ENCODE results near the gene XPNPEP1.

Gene XPNPEP1

DNA sequence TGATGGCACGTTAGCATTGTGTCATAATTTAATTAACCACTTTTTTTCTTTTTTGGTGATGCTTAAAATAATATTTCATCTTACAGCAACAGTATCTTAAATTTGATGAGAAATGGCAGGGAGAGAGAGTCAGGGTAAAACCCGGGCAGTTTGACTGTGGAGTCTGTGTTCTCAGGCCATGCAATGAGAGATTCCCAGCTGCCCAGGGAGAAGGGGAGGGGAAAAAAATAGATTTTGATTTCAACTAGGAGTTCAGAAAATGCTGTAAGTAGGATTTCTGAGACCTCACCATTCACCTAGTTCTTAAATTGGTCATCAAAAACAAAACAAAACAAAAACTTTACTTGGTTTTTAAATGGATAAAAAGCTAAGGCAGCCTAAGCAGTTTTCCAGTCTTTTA lies 37.4 kb upstream of the XPNPEP1 start:
- no peak overlapping the region for H3K27ac Mint-ChIP-seq (ENCODE audit: low read depth)

DNA sequence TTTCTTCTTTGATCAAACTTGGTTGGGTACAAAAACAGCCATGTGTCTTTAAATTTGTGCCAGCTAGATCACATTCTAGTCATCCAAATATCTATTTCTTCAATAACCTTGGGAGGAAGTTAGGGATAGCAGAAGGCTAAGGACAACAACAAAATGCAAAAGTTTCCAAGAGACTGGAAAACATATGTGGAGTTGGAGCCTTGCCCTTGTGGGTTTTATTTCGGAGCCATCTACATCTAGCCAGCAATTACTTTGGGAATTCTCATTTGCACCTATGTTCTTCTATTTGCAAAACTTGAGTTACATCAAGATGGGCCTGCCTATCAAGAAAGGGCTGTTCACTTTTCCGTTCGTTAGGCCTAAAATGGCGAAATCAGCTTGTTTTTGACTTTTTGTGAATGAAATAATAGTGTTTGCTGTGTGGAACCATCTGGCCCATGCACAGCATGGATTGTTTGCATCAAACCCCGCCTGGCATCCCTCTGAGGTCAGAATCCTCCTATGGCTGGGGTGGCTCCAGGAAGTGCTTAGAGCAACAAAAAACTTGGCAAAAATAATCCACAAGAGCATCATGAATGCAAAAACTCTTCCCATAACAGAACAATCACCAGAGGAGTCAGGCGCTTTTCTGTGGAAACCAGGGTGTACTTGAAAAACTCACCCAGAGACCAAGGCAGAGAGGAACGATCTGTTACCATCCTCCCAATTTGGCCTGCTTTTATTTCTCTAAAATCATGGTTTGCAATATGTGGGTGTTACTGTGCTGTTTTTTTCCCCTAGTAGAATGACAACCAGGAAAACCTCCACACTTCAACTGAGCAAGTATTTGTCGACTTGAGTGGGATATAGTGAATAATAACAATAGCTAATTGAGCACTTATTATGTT lies 36.2 kb upstream of the XPNPEP1 start:
- Mint-ChIP-seq H3K27ac (ENCODE audit: low read depth) (no peak overlapping the region), H3K36me3 (ENCODE audit: insufficient read depth) (peaks cover 1% of the 10 kb centered on the region), H3K4me3 (no peak overlapping the region), H3K4me1 (peaks cover 4% of the 10 kb centered on the region), H3K27me3 (no peaks in the 10 kb centered on the region), H3K9me3 (no peaks in the 10 kb centered on the region)
- DNase-seq (ENCODE audit: low spot score in 2 of 2) = no peak
- ATAC-seq (replicated peaks; ENCODE audit: extremely low read depth, poor library complexity, severe bottlenecking) = no peak

More for the DNA sequence above, 37.4 kb upstream of the XPNPEP1 start:
- no peak for DNase-seq (ENCODE audit: low spot score in 2 of 2)
- ATAC-seq (replicated peaks; ENCODE audit: extremely low read depth, poor library complexity, severe bottlenecking) = no peak
- Mint-ChIP-seq H3K27me3 (no peaks in the 10 kb centered on the region), H3K9me3 (no peaks in the 10 kb centered on the region), H3K36me3 (ENCODE audit: insufficient read depth) (peaks cover 1% of the 10 kb centered on the region), H3K4me3 (no peak overlapping the region), H3K4me1 (peaks cover 6% of the 10 kb centered on the region)

DNA sequence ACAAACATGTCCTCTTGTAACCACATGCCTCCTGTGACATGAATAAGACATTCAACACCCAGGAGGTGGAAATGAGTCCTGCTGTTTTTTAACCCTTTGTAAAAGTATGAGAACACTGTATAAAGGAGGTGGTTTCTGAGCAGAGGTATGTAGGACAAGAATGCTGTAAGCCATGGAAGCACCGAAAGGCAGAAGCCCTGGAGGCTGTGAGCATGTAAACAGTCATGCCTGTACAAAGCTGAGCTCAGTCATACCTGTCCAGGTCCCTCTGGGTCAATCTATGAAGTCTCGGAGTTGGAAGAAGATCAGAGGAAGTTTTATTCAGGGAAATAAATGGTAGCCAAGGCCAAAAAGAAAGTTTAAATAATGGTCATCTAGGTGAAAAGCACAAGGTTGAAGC lies 34.7 kb upstream of the XPNPEP1 start:
- no peak overlapping the region for H3K27ac Mint-ChIP-seq (ENCODE audit: low read depth)
- ATAC-seq (replicated peaks; ENCODE audit: extremely low read depth, poor library complexity, severe bottlenecking) (no peak), DNase-seq (ENCODE audit: low spot score in 2 of 2) (no peak)
- no peaks in the 10 kb centered on the region for H3K4me1 Mint-ChIP-seq
- H3K36me3 Mint-ChIP-seq (ENCODE audit: insufficient read depth) = peaks cover 1% of the 10 kb centered on the region
- no peak overlapping the region for H3K4me3 Mint-ChIP-seq
- no peaks in the 10 kb centered on the region for H3K9me3 Mint-ChIP-seq
- no peaks in the 10 kb centered on the region for H3K27me3 Mint-ChIP-seq

DNA sequence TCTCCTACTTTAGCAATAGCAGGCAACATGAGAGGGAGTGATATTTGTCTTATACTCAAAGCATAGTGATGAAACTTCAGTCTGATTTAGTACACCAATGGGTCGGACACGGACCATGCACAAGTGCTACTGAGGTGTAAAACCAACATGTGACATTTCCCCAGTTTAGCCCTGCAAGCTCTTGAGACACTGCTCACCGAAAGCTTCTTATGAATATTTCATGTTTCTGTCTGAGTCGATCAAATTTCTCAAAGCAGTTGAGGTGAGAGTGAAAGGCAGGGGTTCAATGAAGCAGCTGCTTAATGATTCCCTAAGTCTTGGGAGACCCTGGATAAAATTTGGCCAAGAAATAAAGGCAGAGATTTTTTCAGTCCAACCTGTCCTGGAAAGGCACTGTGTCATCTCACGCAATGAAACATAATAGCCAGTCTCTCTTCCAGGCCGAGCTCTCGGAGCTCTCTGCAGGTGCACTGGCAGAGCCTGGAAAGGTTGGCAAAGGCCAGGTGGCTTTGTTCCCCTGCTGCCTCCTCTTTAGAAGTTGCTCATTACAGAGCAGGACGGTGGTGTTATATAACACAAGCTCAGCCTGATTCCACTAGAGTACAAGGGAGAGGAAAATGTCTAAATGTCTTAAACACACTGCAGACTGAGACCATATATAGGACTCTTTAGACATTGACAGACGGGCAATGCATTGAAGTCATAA lies 33.9 kb upstream of the XPNPEP1 start:
- no peak overlapping the region for H3K4me3 Mint-ChIP-seq
- H3K36me3 Mint-ChIP-seq (ENCODE audit: insufficient read depth) = peaks cover 1% of the 10 kb centered on the region
- DNase-seq (ENCODE audit: low spot score in 2 of 2) (no peak), ATAC-seq (replicated peaks; ENCODE audit: extremely low read depth, poor library complexity, severe bottlenecking) (no peak)
- H3K27me3 Mint-ChIP-seq = no peaks in the 10 kb centered on the region
- H3K27ac Mint-ChIP-seq (ENCODE audit: low read depth) = no peak overlapping the region
- H3K4me1 Mint-ChIP-seq = no peaks in the 10 kb centered on the region
- no peaks in the 10 kb centered on the region for H3K9me3 Mint-ChIP-seq

DNA sequence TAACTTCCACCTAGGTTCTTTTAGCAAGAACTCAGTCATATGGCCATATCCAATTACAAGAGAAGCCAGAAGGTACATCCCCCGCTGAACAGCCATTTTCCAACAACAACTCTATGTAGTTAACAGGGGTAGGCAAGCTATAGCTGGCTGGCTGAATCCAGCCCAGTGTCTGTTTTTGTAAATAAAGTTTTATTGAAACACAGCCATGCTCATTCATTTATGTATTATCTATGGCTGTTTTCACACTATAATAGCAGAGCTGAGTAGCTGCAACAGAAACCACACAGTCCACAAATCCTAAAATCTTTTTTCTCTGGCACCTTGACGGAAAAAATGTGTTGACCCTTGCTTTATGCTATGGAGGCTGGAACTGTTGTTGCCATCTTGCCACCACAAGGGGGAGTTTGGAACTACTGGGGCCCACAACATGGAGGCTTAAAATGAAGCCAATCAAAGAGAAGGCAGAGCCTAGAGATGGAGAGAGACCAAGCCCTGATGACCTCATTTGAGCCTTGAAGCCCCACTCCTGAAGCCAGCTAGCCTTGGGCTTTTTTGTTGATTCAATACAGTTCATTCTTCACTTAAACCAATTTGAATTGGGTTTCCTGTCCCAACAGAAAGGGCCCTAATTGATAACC lies 33.3 kb upstream of the XPNPEP1 start:
- peaks cover 1% of the 10 kb centered on the region for H3K36me3 Mint-ChIP-seq (ENCODE audit: insufficient read depth)
- no peak overlapping the region for H3K27ac Mint-ChIP-seq (ENCODE audit: low read depth)
- H3K9me3 Mint-ChIP-seq = no peaks in the 10 kb centered on the region
- ATAC-seq (replicated peaks; ENCODE audit: extremely low read depth, poor library complexity, severe bottlenecking) (no peak), DNase-seq (ENCODE audit: low spot score in 2 of 2) (no peak)
- no peaks in the 10 kb centered on the region for H3K4me1 Mint-ChIP-seq
- H3K4me3 Mint-ChIP-seq = no peak overlapping the region
- no peaks in the 10 kb centered on the region for H3K27me3 Mint-ChIP-seq

DNA sequence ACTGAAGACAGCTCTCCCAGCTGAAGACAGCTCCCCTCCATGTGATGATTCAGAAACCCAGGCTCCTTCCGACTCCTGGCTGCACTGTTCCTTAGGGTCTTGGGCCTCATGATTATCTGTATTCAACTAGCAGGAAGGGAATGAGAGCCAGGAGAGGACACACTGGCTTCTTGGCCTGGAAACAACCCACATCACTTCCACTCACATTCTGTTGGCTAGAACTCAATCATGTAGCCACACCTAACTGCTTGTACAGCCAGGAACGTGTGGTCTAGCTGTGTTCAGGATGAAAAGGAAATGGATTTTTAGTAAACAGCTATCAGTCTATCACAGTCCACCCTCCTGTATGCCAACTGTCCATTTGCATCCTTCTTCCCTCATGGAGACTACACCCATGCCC lies 30.5 kb upstream of the XPNPEP1 start:
- H3K27me3 Mint-ChIP-seq = no peaks in the 10 kb centered on the region

DNA sequence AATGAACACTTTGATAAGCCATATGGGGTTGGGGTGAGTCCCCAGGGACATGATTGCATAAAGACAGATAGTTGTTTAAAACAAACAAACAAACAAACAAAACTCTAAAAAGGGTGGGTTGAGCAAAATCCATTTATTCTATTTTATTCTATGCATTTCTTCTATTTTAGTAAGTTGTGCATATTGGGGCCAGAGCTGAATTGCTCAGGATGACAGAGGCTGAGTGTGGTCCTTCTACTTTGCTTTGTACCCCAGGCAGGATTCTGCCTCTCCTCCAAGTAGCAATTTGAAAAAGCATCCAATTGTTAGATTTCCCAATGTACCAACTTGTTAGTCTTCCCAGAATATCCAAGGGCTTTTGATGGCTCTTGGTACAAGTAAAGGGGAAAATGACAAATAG lies 29.2 kb upstream of the XPNPEP1 start:
- Mint-ChIP-seq H3K9me3 (no peaks in the 10 kb centered on the region), H3K27me3 (no peaks in the 10 kb centered on the region), H3K4me1 (peaks cover 6% of the 10 kb centered on the region), H3K36me3 (ENCODE audit: insufficient read depth) (no peaks in the 10 kb centered on the region), H3K4me3 (no peak overlapping the region), H3K27ac (ENCODE audit: low read depth) (no peak overlapping the region)
- DNase-seq (ENCODE audit: low spot score in 2 of 2) = no peak
- no peak for ATAC-seq (replicated peaks; ENCODE audit: extremely low read depth, poor library complexity, severe bottlenecking)

More for the DNA sequence above, 30.5 kb upstream of the XPNPEP1 start:
- no peaks in the 10 kb centered on the region for H3K9me3 Mint-ChIP-seq
- DNase-seq (ENCODE audit: low spot score in 2 of 2) (no peak), ATAC-seq (replicated peaks; ENCODE audit: extremely low read depth, poor library complexity, severe bottlenecking) (no peak)
- H3K4me3 Mint-ChIP-seq = no peak overlapping the region
- H3K4me1 Mint-ChIP-seq = peaks cover 6% of the 10 kb centered on the region
- no peak overlapping the region for H3K27ac Mint-ChIP-seq (ENCODE audit: low read depth)
- H3K36me3 Mint-ChIP-seq (ENCODE audit: insufficient read depth) = peaks cover 1% of the 10 kb centered on the region

DNA sequence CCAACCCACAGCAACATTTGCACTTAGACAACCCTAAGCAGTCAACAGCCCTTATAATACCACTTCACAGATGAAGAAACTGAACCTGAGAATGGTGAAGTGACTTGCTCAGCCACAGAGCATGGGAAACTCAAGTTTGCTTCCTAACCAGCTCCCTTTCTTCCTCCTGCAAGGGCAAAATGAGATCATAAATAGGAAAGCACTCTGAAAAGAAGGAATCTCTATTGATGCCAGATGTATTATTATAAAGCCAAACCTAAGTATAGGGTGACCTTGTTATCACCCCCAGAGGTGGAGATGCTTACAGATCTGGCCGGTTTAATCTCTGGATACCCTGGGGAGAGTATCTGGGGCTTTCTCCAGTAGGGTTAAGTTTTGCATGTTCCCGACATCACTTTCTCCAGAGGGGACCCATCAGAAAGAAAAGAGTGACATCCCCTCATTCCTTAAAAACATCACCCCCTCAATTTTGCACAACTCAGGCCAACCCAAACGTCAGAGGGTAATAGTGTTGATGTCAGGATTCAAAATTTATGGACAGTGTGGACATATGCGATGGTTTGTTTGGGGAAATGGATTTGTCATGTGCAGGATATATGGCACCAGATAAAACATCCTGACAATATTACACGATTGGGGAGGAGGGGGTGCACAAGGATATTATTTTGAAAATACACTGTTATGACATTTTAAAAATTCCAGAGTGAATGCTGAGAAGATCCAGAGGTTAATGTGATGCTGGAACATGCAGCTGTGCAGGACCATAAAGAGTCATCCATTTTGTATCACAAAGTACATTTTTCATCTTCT lies 24.0 kb upstream of the XPNPEP1 start:
- Mint-ChIP-seq H3K36me3 (ENCODE audit: insufficient read depth) (peaks cover 2% of the 10 kb centered on the region), H3K27me3 (no peaks in the 10 kb centered on the region), H3K9me3 (no peaks in the 10 kb centered on the region), H3K4me3 (no peak overlapping the region), H3K27ac (ENCODE audit: low read depth) (no peak overlapping the region), H3K4me1 (peaks cover 35% of the 10 kb centered on the region)
- ATAC-seq (replicated peaks; ENCODE audit: extremely low read depth, poor library complexity, severe bottlenecking) = no peak
- DNase-seq (ENCODE audit: low spot score in 2 of 2) = no peak

DNA sequence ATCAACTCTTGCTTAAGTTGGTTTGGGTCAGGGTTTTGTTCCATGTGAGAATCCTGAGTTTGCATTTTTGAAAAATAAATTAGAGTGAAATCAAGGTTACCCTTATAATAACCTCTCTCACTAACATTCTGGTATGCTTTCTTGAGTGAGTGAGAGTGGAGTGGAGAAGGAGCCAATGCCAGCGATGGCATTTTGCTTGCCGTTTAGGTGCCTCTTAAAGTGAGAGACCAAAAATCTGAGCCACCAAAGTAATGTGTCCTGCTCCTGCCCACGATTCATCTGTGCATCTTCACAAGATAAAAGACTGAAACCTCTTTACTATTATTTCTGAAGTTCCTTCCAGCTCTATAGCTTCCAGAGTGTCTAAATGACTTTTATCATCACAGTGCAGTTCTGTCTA lies 23.4 kb upstream of the XPNPEP1 start:
- Mint-ChIP-seq H3K4me3 (no peak overlapping the region), H3K9me3 (no peaks in the 10 kb centered on the region), H3K27ac (ENCODE audit: low read depth) (no peak overlapping the region), H3K36me3 (ENCODE audit: insufficient read depth) (peaks cover 2% of the 10 kb centered on the region), H3K4me1 (peaks cover 35% of the 10 kb centered on the region), H3K27me3 (no peaks in the 10 kb centered on the region)
- DNase-seq (ENCODE audit: low spot score in 2 of 2) (no peak), ATAC-seq (replicated peaks; ENCODE audit: extremely low read depth, poor library complexity, severe bottlenecking) (no peak)

DNA sequence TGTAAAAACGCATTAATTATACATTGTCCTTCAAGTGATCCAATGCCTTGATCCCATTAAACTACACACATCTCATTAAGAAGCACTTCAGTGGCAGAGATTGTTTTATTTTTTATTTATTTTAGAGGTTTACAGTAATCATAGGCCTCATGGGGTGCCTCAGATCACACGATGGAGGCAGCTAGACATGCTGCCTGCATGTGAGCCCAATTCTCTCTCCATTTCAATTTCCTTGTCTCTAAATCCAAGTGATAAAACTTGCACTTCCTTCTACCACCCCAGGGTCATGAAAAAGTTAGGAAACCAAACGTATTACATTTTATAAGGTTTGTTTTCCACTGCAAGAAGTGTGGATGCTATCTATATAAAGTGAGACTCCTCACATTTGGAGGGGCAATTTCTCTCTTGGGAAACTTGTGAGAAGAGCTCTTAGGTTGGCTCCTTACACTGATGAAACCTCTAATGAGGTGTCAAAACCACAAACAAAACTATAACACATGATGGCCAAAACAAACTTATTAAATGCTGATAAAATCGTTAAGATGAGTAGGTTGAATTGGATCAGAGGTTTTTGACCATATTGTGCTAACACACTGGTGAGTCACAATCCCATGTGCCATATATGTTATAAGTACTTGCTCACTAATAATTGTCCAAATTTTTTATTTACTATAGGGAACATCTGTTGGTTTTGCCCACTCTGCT lies 22.3 kb upstream of the XPNPEP1 start:
- H3K9me3 Mint-ChIP-seq = no peaks in the 10 kb centered on the region
- DNase-seq (ENCODE audit: low spot score in 2 of 2) (no peak), ATAC-seq (replicated peaks; ENCODE audit: extremely low read depth, poor library complexity, severe bottlenecking) (peak; percentile 72)
- peak overlapping the region; percentile 20 for H3K27ac Mint-ChIP-seq (ENCODE audit: low read depth)
- peak overlapping the region; percentile 17 for H3K4me3 Mint-ChIP-seq
- peaks cover 2% of the 10 kb centered on the region for H3K36me3 Mint-ChIP-seq (ENCODE audit: insufficient read depth)
- no peaks in the 10 kb centered on the region for H3K27me3 Mint-ChIP-seq
- H3K4me1 Mint-ChIP-seq = peaks cover 35% of the 10 kb centered on the region

DNA sequence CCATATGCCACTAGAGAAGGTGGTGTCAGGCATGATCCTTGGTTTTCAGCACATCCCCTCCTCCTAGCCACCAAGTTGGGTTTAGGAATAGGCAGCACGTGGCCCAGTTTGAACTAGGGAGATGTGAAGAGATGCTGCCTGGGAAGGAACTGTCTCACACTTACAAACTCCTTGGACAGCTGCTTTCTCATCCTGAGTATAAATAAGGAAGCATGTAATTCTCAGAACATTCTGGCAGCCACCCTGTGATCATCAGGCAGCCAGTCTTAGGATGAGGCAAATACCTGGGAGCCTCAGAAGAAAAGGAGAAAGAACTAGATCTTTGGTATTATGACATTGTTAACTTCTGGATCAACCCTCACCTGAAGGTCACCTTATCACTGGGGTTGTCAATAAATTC lies 21.3 kb upstream of the XPNPEP1 start:
- DNase-seq (ENCODE audit: low spot score in 2 of 2) (no peak), ATAC-seq (replicated peaks; ENCODE audit: extremely low read depth, poor library complexity, severe bottlenecking) (no peak)
- no peaks in the 10 kb centered on the region for H3K9me3 Mint-ChIP-seq
- H3K27me3 Mint-ChIP-seq = no peaks in the 10 kb centered on the region
- H3K27ac Mint-ChIP-seq (ENCODE audit: low read depth) = peak overlapping the region; percentile 14
- H3K4me1 Mint-ChIP-seq = peaks cover 29% of the 10 kb centered on the region
- H3K36me3 Mint-ChIP-seq (ENCODE audit: insufficient read depth) = peaks cover 2% of the 10 kb centered on the region
- H3K4me3 Mint-ChIP-seq = no peak overlapping the region
